WTC11 (cell line): ENCODE data around the gene STAG1. TPM values are rescaled to one million over a fixed set of nuclear protein-coding genes. Genes with fewer than 3 reads are reported as not detected.

Experiments used
- ATAC-seq: fragments of 200-7000 bp; cut with Tn5 transposase; 2 replicates; pipeline ENCODE4 v1.10.0; 2021; ENCODE audit warnings: mild to moderate bottlenecking, moderate library complexity
- CTCF ChIA-PET: fragments of 300-600 bp; sonication (Branson Sonifier 250); formaldehyde crosslinking; loops from one replicate; lab custom pipeline; 2021; ENCODE audit warnings: antibody characterized with exemption; lab: Charles Lee
- POLR2A ChIA-PET: fragments of 350-600 bp; sonication (Branson Sonifier 250); formaldehyde crosslinking; loops from one replicate; lab custom pipeline; 2021; ENCODE audit warnings: antibody characterized with exemption; lab: Charles Lee
- DNase-seq: peaks from one replicate; pipeline ENCODE4 v3.0.0; 2021; ENCODE audit warnings: low spot score
- H3K27ac Mint-ChIP-seq: 2 replicates; pipeline ENCODE4 v1.8.0; 2021; ENCODE audit warnings: mixed read lengths
- H3K27me3 Mint-ChIP-seq: 2 replicates; pipeline ENCODE4 v1.8.0; 2021; ENCODE audit warnings: low read depth, mild to moderate bottlenecking, moderate library complexity, mixed read lengths
- H3K36me3 Mint-ChIP-seq: 2 replicates; pipeline ENCODE4 v1.8.0; 2021; ENCODE audit warnings: mixed read lengths
- H3K4me1 Mint-ChIP-seq: 2 replicates; pipeline ENCODE4 v1.8.0; 2022; ENCODE audit warnings: mixed read lengths
- H3K4me3 Mint-ChIP-seq: 2 replicates; pipeline ENCODE4 v1.8.0; 2021; ENCODE audit warnings: mild to moderate bottlenecking, moderate library complexity, mixed read lengths
- H3K9me3 Mint-ChIP-seq: 2 replicates; pipeline ENCODE4 v1.8.0; 2021; ENCODE audit warnings: mixed read lengths
- ATF1 ChIP-seq: sonication (generic); formaldehyde crosslinking; IDR thresholded peaks from 2 replicates; pipeline ENCODE4 v1.8.1; 2023; ENCODE audit warnings: mild to moderate bottlenecking, moderate library complexity, missing genetic modification reagents
- CREM ChIP-seq: sonication (generic); formaldehyde crosslinking; IDR thresholded peaks from 2 replicates; pipeline ENCODE4 v1.8.1; 2022; ENCODE audit warnings: mild to moderate bottlenecking, missing genetic modification reagents, moderate library complexity
- ELF4 ChIP-seq: sonication (generic); formaldehyde crosslinking; IDR thresholded peaks from 2 replicates; pipeline ENCODE4 v1.8.1; 2022; ENCODE audit warnings: low read depth, mild to moderate bottlenecking, moderate library complexity, missing genetic modification reagents
- HMGA2 ChIP-seq: fragments of 250-450 bp; sonication (Bioruptor Pico); IDR thresholded peaks from 2 replicates; pipeline ENCODE4 v1.4.0; 2021; ENCODE audit warnings: mild to moderate bottlenecking, moderate library complexity
- JAZF1 ChIP-seq: fragments of 250-450 bp; sonication (Bioruptor Pico); IDR thresholded peaks from 2 replicates; pipeline ENCODE4 v1.9.0; 2021; ENCODE audit warnings: moderate library complexity, mild to moderate bottlenecking, inconsistent platforms
- NFE2L1 ChIP-seq: sonication (generic); formaldehyde crosslinking; IDR thresholded peaks from 2 replicates; pipeline ENCODE4 v1.8.1; 2023; ENCODE audit warnings: missing genetic modification reagents
- NR3C1 ChIP-seq: sonication (generic); formaldehyde crosslinking; conservative IDR thresholded peaks from 2 replicates; pipeline ENCODE4 v1.8.1; 2023; ENCODE audit warnings: low read depth, mild to moderate bottlenecking, missing genetic modification reagents
- OVOL2 ChIP-seq: fragments of 250-450 bp; sonication (Bioruptor Pico); IDR thresholded peaks from 2 replicates; pipeline ENCODE4 v1.9.0; 2021; ENCODE audit warnings: mild to moderate bottlenecking, borderline replicate concordance
- RELA ChIP-seq: sonication (generic); formaldehyde crosslinking; IDR thresholded peaks from 2 replicates; pipeline ENCODE4 v1.8.1; 2022; ENCODE audit warnings: missing genetic modification reagents, mild to moderate bottlenecking, borderline replicate concordance
- SMAD3 ChIP-seq: sonication (generic); formaldehyde crosslinking; IDR thresholded peaks from 2 replicates; pipeline ENCODE4 v1.8.0; 2022; ENCODE audit warnings: missing genetic modification reagents, mild to moderate bottlenecking, borderline replicate concordance
- SMAD4 ChIP-seq: sonication (generic); formaldehyde crosslinking; IDR thresholded peaks from 2 replicates; pipeline ENCODE4 v1.8.0; 2022; ENCODE audit warnings: mild to moderate bottlenecking, missing genetic modification reagents
- SP1 ChIP-seq: sonication (generic); formaldehyde crosslinking; conservative IDR thresholded peaks from 2 replicates; pipeline ENCODE4 v1.8.1; 2022; ENCODE audit warnings: missing genetic modification reagents
- TCF7 ChIP-seq: sonication (generic); formaldehyde crosslinking; IDR thresholded peaks from 2 replicates; pipeline ENCODE4 v1.8.0; 2022; ENCODE audit warnings: mild to moderate bottlenecking, low read depth, missing genetic modification reagents, moderate library complexity
- TP53 ChIP-seq: sonication (generic); formaldehyde crosslinking; IDR thresholded peaks from 2 replicates; pipeline ENCODE4 v1.8.1; 2023; ENCODE audit warnings: mild to moderate bottlenecking, missing genetic modification reagents
- ZNF423 ChIP-seq: fragments of 250-450 bp; sonication (Bioruptor Pico); IDR thresholded peaks from 2 replicates; pipeline ENCODE4 v2.1.2; 2022; ENCODE audit warnings: mild to moderate bottlenecking, moderate library complexity
- ZNF671 ChIP-seq: fragments of 250-450 bp; sonication (Bioruptor Pico); IDR thresholded peaks from 2 replicates; pipeline ENCODE4 v1.8.0; 2021; ENCODE audit warnings: mild to moderate bottlenecking
- total RNA-seq: library from RNA; stranded (reverse); gene quantifications from 3 replicates; pipeline ENCODE4 v1.2.3, GENCODE V29; 2021
- TF ChIP-seq, protein P1 (sequence below): sonication (generic); formaldehyde crosslinking; IDR thresholded peaks from 2 replicates; pipeline ENCODE4 v1.8.0; 2022; ENCODE audit warnings: mild to moderate bottlenecking, missing genetic modification reagents
- TF ChIP-seq, protein P2 (sequence below): sonication (generic); formaldehyde crosslinking; IDR thresholded peaks from 2 replicates; pipeline ENCODE4 v1.8.0; 2022; ENCODE audit warnings: missing genetic modification reagents
- TF ChIP-seq, protein P3 (sequence below): sonication (generic); formaldehyde crosslinking; IDR thresholded peaks from 2 replicates; pipeline ENCODE4 v1.8.1; 2022; ENCODE audit warnings: missing genetic modification reagents, borderline replicate concordance
- TF ChIP-seq, protein P4 (sequence below): fragments of 200-600 bp; IDR thresholded peaks from 2 replicates; pipeline ENCODE4 v1.8.0; 2022; ENCODE audit warnings: antibody characterized with exemption

STAG1 gene
- total RNA-seq, 1 experiment from 2014 or later = 20.7 TPM

DNA sequence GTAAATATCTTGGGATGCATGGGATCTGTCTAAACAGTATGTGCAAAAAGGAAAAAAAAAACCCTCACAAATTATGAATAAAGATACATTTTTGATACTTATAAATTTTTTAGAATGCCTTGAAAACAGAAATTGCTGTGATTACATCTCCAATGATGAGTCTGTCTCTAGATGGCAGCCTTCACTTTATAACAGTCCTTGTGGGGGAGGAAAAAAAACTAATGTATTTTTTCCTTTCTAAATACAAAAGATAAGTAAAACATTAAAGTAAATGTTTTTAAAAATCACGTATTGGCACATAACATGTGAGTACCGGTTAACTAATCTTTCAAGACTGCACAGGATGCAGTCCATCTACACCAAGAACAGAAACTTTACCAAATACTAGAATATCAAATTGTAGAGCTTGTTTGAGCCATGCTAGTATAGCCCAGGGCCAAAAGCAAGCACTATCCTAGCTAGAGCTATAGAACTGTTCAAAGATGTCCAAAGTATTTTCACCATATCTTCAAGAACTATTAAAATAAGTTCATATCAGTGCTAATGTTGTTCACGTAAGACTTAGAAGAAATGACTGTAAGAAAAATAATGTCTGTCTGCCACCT, 206.4 kb downstream of the STAG1 start (continued):
- TF ChIP-seq TCF7 (CRISPR knock-in tag) = no peak

DNA sequence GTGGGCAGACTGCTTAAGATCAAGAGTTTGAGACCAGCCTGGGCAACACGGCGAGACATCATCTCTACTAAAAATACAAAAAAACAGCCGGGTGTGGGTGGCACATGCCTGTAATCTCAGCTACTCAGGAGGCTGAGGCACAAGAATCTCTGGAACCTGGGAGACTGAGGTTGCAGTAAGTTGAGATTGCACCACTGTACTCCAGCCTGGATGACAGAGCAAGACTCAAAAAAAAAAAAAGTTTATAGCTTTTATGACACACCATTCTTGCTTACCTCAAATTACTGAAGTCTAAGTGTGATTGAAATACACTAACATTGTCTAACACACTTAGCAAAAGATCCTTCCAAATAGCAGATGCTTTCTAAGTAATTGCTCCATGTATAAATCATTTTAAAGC, 207.6 kb downstream of the STAG1 start:
- POLR2A ChIA-PET = no interaction called here
- Mint-ChIP-seq H3K36me3 (no peaks in the 10 kb centered on the region), H3K27ac (no peak overlapping the region), H3K9me3 (no peaks in the 10 kb centered on the region), H3K4me1 (peaks cover 9% of the 10 kb centered on the region), H3K4me3 (no peak overlapping the region), H3K27me3 (no peaks in the 10 kb centered on the region)
- TF ChIP-seq RELA (CRISPR knock-in tag) = no peak
- CTCF ChIA-PET = interaction anchor here (1.4 to 4.0 kb wide), 2 partner anchors 153 to 208 kb away, joined by 3 to 33 read pairs; partner anchors contain the start of gene STAG1
- DNase-seq (no peak), ATAC-seq (no peak)

DNA sequence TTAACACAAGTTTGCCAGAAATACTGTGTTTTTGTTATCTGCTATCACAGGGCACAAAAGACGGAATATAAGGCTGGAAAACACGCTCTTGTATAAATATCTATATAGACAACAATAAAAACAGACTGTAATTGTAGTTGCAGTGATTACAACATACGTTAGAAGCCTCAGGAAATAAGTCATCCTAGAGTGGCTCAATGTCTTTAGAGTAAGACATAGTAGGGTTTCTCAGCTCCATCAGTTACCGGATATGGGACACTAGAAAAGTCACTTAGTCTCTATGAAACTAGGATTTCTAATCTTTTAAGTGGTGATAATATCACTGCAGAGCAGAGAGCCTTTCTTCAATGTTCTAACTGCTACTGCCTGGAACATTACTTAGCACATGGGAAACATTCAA, 208.8 kb downstream of the STAG1 start:
- Mint-ChIP-seq H3K27me3 (no peaks in the 10 kb centered on the region), H3K4me1 (peaks cover 9% of the 10 kb centered on the region), H3K27ac (no peak overlapping the region), H3K4me3 (no peak overlapping the region), H3K36me3 (no peaks in the 10 kb centered on the region), H3K9me3 (no peaks in the 10 kb centered on the region)
- POLR2A ChIA-PET = no interaction called here
- TF ChIP-seq OVOL2 (CRISPR knock-in tag) (no peak), TP53 (no peak)
- DNase-seq = no peak
- CTCF ChIA-PET = interaction anchor here (1.4 kb wide), 2 partner anchors 152 to 209 kb away, joined by 3 to 5 read pairs; partner anchors contain the start of gene STAG1
- ATAC-seq = no peak

DNA sequence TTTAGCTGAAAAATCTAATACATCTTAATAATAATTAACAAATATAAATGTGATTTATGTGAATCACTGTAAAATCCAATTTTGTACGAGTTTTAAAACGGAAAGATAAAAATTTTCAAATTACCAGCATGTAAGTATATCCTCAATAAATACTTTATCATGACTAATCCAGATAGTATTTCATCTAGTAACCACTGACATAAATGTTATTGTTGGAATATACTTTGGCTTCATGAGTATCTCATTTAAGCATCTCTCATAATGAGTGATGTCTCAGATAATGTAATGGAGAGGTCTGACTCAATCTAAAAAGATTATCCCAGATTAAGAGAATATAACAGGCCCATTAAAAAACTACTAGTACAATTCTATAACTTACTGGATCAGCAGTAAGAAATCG, 216.3 kb downstream of the STAG1 start:
- CTCF ChIA-PET = interaction anchor here (0.7 kb wide), 1 partner anchor 351 kb away, joined by 3 read pairs; no protein-coding TSS in a partner anchor
- ATAC-seq (no peak), DNase-seq (no peak)
- TF ChIP-seq SP1 (no peak), ZNF423 (CRISPR knock-in tag) (no peak), HMGA2 (CRISPR knock-in tag) (no peak), ZNF671 (CRISPR knock-in tag) (no peak), ATF1 (no peak), CREM (CRISPR knock-in tag) (no peak), ELF4 (CRISPR knock-in tag) (no peak), NR3C1 (no peak), SMAD4 (no peak), SMAD3 (CRISPR knock-in tag) (no peak), NFE2L1 (CRISPR knock-in tag) (no peak), JAZF1 (CRISPR knock-in tag) (no peak)
- TF ChIP-seq, protein P1, sequence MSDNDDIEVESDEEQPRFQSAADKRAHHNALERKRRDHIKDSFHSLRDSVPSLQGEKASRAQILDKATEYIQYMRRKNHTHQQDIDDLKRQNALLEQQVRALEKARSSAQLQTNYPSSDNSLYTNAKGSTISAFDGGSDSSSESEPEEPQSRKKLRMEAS = no peak
- TF ChIP-seq, protein P2, sequence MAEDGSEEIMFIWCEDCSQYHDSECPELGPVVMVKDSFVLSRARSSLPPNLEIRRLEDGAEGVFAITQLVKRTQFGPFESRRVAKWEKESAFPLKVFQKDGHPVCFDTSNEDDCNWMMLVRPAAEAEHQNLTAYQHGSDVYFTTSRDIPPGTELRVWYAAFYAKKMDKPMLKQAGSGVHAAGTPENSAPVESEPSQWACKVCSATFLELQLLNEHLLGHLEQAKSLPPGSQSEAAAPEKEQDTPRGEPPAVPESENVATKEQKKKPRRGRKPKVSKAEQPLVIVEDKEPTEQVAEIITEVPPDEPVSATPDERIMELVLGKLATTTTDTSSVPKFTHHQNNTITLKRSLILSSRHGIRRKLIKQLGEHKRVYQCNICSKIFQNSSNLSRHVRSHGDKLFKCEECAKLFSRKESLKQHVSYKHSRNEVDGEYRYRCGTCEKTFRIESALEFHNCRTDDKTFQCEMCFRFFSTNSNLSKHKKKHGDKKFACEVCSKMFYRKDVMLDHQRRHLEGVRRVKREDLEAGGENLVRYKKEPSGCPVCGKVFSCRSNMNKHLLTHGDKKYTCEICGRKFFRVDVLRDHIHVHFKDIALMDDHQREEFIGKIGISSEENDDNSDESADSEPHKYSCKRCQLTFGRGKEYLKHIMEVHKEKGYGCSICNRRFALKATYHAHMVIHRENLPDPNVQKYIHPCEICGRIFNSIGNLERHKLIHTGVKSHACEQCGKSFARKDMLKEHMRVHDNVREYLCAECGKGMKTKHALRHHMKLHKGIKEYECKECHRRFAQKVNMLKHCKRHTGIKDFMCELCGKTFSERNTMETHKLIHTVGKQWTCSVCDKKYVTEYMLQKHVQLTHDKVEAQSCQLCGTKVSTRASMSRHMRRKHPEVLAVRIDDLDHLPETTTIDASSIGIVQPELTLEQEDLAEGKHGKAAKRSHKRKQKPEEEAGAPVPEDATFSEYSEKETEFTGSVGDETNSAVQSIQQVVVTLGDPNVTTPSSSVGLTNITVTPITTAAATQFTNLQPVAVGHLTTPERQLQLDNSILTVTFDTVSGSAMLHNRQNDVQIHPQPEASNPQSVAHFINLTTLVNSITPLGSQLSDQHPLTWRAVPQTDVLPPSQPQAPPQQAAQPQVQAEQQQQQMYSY (CRISPR knock-in tag) = no peak
- TF ChIP-seq, protein P3, sequence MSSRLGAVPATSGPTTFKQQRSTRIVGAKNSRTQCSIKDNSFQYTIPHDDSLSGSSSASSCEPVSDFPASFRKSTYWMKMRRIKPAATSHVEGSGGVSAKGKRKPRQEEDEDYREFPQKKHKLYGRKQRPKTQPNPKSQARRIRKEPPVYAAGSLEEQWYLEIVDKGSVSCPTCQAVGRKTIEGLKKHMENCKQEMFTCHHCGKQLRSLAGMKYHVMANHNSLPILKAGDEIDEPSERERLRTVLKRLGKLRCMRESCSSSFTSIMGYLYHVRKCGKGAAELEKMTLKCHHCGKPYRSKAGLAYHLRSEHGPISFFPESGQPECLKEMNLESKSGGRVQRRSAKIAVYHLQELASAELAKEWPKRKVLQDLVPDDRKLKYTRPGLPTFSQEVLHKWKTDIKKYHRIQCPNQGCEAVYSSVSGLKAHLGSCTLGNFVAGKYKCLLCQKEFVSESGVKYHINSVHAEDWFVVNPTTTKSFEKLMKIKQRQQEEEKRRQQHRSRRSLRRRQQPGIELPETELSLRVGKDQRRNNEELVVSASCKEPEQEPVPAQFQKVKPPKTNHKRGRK (CRISPR knock-in tag) = no peak
- TF ChIP-seq, protein P4, sequence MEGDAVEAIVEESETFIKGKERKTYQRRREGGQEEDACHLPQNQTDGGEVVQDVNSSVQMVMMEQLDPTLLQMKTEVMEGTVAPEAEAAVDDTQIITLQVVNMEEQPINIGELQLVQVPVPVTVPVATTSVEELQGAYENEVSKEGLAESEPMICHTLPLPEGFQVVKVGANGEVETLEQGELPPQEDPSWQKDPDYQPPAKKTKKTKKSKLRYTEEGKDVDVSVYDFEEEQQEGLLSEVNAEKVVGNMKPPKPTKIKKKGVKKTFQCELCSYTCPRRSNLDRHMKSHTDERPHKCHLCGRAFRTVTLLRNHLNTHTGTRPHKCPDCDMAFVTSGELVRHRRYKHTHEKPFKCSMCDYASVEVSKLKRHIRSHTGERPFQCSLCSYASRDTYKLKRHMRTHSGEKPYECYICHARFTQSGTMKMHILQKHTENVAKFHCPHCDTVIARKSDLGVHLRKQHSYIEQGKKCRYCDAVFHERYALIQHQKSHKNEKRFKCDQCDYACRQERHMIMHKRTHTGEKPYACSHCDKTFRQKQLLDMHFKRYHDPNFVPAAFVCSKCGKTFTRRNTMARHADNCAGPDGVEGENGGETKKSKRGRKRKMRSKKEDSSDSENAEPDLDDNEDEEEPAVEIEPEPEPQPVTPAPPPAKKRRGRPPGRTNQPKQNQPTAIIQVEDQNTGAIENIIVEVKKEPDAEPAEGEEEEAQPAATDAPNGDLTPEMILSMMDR = no peak
- Mint-ChIP-seq H3K36me3 (no peaks in the 10 kb centered on the region), H3K27me3 (no peaks in the 10 kb centered on the region), H3K27ac (no peak overlapping the region), H3K4me1 (no peaks in the 10 kb centered on the region), H3K9me3 (peaks cover 6% of the 10 kb centered on the region), H3K4me3 (no peak overlapping the region)
- POLR2A ChIA-PET = no interaction called here
